ENCODE data around the gene PARD3B.

- no peak for TF ChIP-seq CTCF (IDR thresholded peaks at IDR 0.05; ENCODE audit: low read depth, low read length, poor library complexity, severe bottlenecking)
- no peak for TF ChIP-seq EZH2phosphoT487 (IDR thresholded peaks at IDR 0.05; ENCODE audit: borderline replicate concordance, low read length)
These were observed 58.8 kb downstream of the PARD3B start for GRCh38 chr2:204604061-204604460.
